HG03135 (cell line): ENCODE measurements around the gene PVR.
"Not testable (repeated sequence)": the region's sequence is repeated elsewhere in the genome, so short reads cannot be mapped to it uniquely, and the experiment has no call there.

Experiments
- ATAC-seq: cut with Tn5 transposase; IDR thresholded peaks from one replicate; pipeline ENCODE4 v1.9.1; 2021; ENCODE audit warnings: mild to moderate bottlenecking, moderate library complexity; ENCODE audit not compliant: unreplicated experiment

PVR gene

DNA sequence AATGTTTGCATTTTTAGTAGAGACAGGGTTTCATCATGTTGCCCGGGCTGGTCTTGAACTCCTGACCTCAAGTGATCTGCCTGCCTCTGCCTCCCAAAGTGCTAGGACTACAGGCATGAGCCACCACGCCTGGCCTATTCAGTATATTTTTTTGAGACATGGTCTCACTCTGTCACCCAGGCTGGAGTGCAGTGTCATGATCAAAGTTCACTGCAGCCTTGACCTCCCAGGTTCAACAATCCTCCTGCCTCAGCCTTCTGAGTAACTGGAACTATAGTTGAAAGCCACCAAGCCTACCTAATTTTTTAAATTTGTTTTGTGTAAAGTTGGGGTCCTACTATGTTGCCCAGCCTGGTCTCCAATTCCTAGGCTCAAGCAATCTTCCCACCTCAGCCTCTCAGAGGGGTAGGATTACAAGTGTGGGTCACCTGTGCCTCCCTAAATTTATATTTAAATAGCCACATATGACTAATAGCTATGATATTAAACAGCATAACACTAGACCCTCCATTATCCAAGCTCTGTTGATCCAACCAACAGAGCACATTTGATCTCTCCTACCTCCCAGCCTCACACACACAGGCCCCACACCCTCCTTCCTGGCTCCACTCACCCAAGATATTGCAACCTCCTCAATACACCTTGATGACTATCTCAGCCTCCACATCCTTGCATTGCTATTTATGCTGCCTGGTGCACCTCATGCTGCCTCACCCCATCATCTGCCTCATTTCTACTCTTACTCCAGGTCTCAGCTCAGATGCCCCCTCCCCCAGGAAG lies 25.5 kb downstream of the PVR start:
- no peak for ATAC-seq

GRCh38 chr19:44670027-44670426 lies 26.3 kb downstream of the PVR start:
- ATAC-seq: not testable (repeated sequence)

GRCh38 chr19:44671400-44671799 lies 27.7 kb downstream of the PVR start, which contains the start of gene CEACAM19:
Gene CEACAM19, plus strand, starts transcription at chr19:44671482. Its CDS starts 450 bp downstream, at chr19:44671932.
- no peak for ATAC-seq

GRCh38 chr19:44672226-44672625 lies 28.5 kb downstream of the PVR start:
- no peak for ATAC-seq

- ATAC-seq: no peak
These were observed 29.8 kb downstream of the PVR start for GRCh38 chr19:44673510-44673909.

DNA sequence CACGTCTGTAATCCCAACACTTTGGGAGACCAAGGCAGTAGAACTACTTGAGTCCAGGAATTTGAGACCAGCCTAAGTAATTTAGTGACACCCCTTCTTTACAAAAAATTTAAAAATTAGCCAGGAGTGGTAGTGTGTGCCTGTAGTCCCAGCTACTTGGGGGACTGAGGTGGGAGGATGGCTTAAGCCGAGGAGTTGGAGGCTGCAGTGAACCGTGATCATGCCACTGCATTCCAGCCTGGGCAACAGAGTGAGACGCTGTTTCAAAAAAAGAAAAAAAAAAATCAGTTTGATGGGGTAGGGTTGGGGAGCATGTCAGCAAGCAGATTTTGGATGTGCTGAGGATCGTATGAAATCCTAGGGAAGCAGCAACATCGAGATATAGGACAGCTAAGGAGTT lies 31.8 kb downstream of the PVR start:
- ATAC-seq: no peak

- ATAC-seq: no peak
These were observed 33.5 kb downstream of the PVR start for GRCh38 chr19:44677019-44677811.

DNA sequence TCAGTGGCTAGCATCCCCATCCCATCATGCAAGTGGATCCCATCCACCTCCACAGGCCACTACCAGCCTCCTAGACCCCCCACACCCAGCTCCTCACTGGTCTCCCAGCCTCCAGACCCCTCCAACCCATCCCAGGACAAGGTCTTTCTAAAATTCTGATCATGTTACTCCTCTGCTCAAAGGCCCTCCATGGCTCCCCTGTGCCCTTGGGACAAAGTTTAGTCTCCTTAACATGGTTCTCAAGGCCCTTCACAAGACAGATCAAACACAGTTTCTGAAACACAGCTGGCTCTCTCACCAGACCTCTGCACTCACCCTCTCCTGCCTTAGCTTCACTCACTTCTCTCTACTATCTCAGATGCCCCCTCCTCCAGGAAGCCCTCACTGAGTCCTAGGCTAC lies 36.8 kb downstream of the PVR start:
- ATAC-seq: no peak

GRCh38 chr19:44681992-44682790 lies 38.5 kb downstream of the PVR start:
- no peak for ATAC-seq

DNA sequence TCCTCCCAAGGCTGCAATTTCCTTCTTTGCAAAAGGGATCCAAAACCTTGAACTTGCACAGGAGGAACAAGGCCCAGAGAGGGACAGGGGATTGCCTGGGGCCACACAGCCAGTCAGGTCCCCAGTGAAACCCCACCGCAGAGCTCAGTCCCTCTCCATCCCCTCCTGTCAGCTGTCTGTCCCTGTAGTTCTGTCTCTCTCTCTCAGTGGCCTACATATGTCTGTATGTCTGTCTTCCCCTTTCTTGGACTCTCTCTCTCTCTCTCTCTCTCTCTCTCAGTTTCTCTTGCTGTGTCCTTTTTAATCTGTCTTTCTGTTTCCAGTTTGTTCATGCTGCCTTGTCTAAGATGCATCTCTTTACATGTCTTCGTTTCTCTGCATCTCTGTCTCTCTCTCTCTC lies 39.1 kb downstream of the PVR start:
- no peak for ATAC-seq

DNA sequence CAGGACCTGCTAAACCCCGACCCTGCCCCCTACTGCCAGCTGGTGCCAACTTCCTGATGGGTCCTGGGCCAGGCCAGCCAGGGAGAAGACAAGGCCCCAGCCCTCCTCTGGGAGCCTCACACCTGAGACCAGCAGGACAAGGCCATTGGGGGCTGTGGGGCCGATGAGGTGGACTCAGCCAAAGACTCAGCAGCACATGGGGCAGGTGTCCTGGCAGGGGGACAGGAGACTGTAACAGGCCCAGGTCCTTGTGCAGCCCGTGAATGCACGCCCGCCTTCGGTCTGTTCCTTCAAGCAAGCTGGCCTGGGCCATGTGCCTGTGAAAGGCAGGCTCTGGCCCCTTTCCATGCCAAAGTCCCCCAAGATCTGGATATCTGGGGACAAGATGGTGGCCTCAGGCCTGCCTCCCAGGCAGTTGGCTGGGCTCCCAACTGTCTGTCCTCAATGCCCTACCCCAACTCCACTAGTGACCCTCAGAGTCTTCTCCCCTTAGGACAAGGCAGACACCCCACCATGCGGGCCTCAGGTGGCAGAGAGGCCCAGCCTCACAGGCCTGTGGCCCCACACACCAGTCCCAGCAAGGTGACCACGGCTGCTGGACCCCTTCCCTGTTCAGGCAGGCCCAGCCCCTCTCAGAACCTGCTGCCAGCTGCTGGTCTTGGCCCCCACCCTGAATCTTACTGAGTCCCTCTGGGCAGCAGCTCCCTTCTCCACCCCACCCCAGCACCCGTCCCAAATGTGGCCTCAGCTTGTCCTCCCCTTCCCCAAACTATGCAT lies 39.9 kb downstream of the PVR start:
- no peak for ATAC-seq

DNA sequence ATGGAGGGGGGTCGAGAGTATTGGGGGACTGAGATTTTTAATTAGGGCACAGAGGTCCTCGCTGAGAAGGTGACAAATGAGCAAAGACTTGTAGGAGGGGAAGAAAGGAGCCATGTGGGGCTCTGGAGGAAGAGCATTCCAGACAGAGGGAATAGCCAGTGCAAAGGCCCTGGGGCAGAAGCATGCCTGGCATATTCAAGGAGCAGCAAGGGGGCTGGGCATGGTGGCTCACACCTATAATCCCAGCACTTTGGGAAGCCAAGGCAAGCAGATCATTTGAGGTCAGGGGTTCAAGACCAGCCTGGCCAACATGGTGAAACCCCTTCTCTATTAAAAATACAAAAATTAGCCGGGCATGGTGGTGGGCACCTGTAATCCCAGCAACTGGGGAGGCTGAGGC lies 40.7 kb downstream of the PVR start:
- not testable (repeated sequence) for ATAC-seq

DNA sequence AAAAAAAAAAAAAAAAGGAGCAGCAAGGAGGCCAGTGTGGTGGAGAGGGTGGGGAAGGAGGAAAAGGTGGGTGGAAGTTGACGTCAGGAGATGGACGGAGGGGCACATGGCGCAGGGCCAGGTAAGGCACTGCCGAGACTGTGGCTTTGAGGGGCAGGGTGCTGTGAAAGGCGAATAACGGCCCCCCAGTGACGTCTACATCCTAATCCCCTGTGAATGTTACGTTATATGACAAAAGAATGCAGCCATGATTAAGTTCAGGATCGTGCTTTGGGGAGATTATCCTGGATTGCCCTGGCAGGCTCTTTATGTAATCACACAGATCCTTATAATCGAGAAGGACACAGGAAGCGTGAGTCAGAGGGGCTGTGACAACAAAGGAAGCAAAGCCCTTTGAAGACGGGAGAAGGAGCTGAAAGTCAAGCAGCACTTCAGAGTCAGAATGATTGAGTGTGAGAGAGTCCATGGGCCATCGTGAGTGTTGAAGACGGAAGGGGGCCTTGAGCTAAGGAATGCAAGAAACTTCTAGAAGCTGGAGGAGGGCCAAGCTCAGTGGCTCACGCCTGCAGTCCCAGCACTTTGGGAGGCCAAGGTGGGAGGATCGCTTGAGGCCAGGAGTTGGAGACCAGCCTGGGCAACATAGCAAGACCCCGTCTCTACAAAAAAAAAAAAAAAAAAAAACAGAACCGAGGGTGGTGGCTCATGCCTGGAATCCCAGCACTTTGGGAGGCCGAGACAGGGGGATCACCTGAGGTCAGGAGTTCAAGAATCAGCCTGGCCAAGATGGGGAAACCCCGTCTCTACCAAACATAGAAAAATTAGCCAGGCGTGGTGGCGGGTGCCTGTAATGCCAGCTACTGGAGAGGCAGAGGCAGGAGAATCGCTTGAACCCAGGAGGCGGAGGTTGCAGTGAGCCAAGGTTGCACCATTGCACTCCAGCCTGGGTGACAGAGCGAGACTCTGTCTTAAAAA lies 41.5 kb downstream of the PVR start:
- no peak for ATAC-seq

DNA sequence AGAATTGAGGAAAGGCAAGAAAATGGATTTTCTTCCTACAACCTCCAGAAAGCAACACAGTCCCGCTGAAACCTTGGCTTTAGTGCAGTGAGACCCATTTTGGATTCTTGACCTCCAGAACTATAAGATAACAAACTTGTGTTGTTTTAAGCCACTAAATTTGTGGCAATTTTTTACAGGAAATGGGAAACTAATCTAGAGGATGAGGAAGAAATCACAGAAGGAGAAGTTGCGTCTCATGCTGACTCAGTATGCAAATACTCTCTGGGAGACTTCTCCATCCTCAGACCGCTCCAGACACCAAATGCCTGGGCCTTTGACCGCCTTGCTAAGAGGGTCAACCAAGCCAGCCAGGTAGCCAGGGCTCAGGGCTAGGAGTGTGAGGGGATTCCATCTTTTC lies 42.2 kb downstream of the PVR start:
- no peak for ATAC-seq

- no peak for ATAC-seq
These were observed 43.2 kb downstream of the PVR start for GRCh38 chr19:44686896-44687295.

DNA sequence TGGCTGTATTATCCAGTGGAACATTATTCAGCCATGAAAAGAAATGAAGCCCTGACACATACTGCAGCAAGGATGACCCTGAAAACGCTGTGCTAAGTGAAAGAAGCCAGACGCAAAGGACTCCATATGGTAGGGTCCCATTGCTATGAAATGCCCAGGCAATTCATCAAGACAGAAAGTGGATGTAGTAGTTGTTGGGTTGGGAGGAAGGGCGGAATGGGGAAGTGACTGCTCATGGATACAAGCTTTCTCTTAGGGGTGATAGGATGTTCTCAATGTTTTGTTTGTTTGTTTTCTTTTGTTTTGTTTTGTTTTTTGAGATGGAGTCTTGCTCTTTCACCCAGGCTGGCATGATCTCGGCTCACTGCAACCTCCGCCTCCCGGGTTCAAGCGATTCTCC lies 44.2 kb downstream of the PVR start:
- ATAC-seq: no peak

DNA sequence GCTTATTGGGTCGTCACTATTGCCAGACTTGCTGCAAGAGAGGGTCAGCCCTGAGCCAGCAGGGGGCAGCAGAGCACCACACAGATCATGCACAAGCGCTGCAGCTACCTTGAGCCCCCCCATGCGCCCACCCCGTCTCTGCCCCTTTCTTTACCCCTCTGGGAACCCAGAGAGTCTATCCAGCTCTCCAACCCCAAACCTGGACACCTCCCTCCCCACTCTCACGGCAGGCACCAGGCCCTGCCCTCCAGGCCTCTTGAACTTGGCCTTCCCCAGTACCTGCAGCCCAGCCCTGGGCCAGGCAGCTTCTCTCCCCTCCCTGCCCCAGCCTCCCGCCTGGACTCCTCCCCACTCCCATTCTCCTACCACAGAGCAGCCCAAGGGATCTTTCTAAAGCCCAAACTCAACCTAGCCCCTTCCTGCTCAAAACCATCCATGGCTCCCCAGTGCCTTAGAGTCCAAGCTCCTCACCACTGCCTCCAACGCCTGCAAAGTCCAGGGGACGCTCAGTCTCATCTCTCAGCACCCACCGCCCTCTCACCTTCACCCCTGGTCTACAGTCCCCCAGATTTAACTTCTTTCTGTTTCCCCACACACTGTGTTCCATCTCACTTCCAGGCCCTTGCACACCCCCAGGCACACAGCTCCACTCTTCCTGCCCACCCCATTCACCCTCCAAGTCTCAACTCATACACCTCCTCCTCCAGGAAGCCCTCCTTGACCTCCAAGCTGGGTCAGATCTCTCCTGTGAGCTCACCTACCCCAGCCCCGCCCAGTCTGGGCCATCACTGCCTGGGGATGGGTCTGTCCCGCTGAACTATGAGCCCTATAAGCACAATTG lies 45.8 kb downstream of the PVR start:
- no peak for ATAC-seq

- ATAC-seq: no peak
These were observed 46.4 kb downstream of the PVR start for GRCh38 chr19:44690131-44690440.

DNA sequence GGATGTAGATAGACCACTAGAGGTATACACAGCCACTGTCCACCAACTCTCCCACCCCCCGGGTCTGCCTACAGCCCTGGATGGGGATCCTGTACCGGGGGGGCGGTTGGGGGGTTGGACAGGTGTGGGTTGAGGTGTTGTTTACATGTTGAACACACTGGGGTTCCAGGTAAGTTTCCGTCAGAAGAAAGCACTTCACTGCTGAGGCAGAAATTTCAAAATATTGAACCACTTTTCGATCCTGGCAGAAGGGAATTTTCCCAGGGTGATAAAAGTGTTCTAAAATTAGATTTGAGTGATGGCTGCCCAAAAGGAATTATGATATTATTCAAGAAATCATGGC lies 48.6 kb downstream of the PVR start:
- no peak for ATAC-seq
